Glutamatergic neuron (in vitro differentiated cells): ENCODE measurements around the gene MARK3. TPM values are rescaled to one million over a fixed set of nuclear protein-coding genes. Genes with fewer than 3 reads are reported as not detected.

ENCODE experiments used
- DNase-seq: peaks from one replicate; pipeline ENCODE4 v3.0.0; 2022
- H3K27ac Mint-ChIP-seq: one replicate; pipeline ENCODE4 v1.8.0; 2020; ENCODE audit warnings: mild to moderate bottlenecking, mixed read lengths, inconsistent platforms; ENCODE audit not compliant: unreplicated experiment
- H3K27me3 Mint-ChIP-seq: one replicate; pipeline ENCODE4 v1.8.0; 2020; ENCODE audit warnings: mild to moderate bottlenecking, moderate library complexity, mixed read lengths, inconsistent platforms; ENCODE audit not compliant: unreplicated experiment
- H3K36me3 Mint-ChIP-seq: one replicate; pipeline ENCODE4 v1.8.0; 2020; ENCODE audit warnings: mild to moderate bottlenecking, mixed read lengths, inconsistent platforms; ENCODE audit not compliant: unreplicated experiment
- H3K4me1 Mint-ChIP-seq: one replicate; pipeline ENCODE4 v1.8.0; 2020; ENCODE audit warnings: mild to moderate bottlenecking, low read depth, mixed read lengths, inconsistent platforms; ENCODE audit not compliant: unreplicated experiment
- H3K4me3 Mint-ChIP-seq: one replicate; pipeline ENCODE4 v1.8.0; 2020; ENCODE audit warnings: mild to moderate bottlenecking, mixed read lengths, inconsistent platforms; ENCODE audit not compliant: unreplicated experiment
- H3K9me3 Mint-ChIP-seq: one replicate; pipeline ENCODE4 v1.8.0; 2020; ENCODE audit warnings: mild to moderate bottlenecking, moderate library complexity, mixed read lengths, inconsistent platforms; ENCODE audit not compliant: unreplicated experiment
- total RNA-seq: library from RNA; stranded (reverse); fragmentation: NEBNext Ultra II Directional; extraction: Animal tissue kit (Norgen Biotek cat#: 25700); gene quantifications from one replicate; pipeline ENCODE4 v1.2.1, GENCODE V29; 2021; ENCODE audit not compliant: unreplicated experiment
- TF ChIP-seq, protein P1 (sequence below): fragments of 200-600 bp; sonication (generic); IDR thresholded peaks from one replicate; pipeline ENCODE4 v1.5.0; 2021; ENCODE audit not compliant: partially characterized antibody, unreplicated experiment

The MARK3 gene
- total RNA-seq, 1 donor from 2014 or later: 110 TPM

DNA sequence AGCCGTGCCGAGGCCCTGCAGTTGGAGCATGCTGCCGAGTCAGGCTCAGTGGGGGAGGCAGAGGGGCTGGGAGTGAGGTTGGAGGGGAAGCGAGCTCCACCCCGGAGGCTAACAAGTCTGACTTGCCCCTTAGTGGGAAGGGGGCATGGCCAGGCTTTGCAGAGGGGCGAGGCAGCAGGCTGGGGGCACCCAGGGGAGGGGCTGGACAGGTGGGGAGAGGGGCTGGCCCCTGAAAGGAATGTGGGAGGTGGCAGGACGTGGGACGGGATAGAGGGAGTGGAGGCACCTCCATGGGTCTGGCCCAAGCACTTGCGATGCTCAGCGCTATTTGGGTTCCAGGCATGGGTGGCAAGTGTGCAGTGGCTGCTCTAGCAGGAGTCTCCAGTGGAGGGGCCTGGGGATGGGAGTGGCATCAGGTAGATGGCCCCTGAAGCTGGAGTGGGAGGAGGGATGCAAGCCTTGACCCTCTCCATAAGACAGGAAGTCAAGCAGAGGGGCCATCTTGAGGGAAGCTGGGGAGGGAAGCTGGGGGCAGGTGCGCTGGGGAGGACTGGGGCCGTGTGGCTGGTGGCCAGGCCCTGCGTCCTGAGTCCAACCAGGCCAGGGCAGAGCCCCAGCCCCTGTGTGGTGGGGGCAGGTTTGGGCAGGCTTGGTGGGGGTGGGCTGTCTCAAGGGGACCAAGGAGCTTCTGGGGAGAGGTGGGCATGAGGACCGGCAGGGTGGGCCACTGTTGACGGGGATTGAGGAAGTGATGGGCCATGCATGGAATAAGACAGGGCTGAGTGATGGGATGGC lies 146.4 kb downstream of the MARK3 start:
- Mint-ChIP-seq H3K4me3 (no peak overlapping the region), H3K4me1 (peaks cover 12% of the 10 kb centered on the region), H3K36me3 (no peaks in the 10 kb centered on the region), H3K27ac (no peak overlapping the region), H3K27me3 (peaks cover 13% of the 10 kb centered on the region), H3K9me3 (peaks cover 4% of the 10 kb centered on the region)
- TF ChIP-seq, protein P1, sequence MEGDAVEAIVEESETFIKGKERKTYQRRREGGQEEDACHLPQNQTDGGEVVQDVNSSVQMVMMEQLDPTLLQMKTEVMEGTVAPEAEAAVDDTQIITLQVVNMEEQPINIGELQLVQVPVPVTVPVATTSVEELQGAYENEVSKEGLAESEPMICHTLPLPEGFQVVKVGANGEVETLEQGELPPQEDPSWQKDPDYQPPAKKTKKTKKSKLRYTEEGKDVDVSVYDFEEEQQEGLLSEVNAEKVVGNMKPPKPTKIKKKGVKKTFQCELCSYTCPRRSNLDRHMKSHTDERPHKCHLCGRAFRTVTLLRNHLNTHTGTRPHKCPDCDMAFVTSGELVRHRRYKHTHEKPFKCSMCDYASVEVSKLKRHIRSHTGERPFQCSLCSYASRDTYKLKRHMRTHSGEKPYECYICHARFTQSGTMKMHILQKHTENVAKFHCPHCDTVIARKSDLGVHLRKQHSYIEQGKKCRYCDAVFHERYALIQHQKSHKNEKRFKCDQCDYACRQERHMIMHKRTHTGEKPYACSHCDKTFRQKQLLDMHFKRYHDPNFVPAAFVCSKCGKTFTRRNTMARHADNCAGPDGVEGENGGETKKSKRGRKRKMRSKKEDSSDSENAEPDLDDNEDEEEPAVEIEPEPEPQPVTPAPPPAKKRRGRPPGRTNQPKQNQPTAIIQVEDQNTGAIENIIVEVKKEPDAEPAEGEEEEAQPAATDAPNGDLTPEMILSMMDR: no peak
- DNase-seq: no peak

DNA sequence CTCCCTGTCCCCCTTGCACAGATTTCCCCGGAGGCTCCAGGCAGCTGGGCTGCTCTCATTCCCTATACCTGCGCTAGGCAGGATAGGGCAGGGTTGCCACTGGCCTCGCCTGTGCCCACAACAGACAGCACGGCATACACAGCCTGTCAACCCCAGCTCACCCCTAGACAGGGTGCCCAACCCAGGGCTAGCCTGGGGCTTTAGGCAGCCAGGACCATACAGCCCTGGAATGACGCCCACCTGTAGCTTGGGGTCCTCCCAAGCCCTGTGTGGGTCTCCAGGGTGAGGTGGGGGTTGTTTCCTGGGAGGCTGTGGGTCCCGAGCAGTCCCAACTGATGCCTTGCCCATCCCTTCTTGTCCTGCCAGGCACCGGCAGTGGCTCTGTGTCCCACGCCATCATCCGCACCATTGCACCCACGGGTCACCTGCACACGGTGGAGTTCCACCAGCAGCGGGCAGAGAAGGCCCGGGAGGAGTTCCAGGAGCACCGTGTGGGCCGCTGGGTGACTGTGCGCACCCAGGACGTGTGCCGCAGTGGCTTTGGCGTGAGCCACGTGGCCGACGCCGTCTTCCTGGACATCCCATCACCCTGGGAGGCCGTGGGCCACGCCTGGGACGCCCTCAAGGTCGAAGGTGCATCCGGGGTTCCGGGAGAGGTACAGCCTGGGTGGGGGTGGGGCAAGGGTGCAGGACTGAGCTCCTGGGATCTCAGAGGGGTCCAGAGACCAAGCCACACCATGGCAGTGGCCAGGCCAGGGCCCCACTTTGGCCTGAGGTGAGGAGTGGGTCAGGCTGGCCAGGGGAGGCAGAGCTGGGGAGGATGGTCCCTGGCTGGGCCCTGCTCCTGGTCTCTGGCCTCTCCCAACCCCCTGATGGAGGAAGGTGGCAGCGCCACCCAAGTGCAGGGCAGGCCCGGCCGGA lies 147.3 kb downstream of the MARK3 start:
- H3K4me1 Mint-ChIP-seq: peaks cover 10% of the 10 kb centered on the region
- H3K27me3 Mint-ChIP-seq: peaks cover 10% of the 10 kb centered on the region
- H3K4me3 Mint-ChIP-seq: no peak overlapping the region
- H3K27ac Mint-ChIP-seq: no peak overlapping the region
- H3K9me3 Mint-ChIP-seq: peaks cover 4% of the 10 kb centered on the region
- no peak for DNase-seq
- TF ChIP-seq, protein P1: no peak
- no peaks in the 10 kb centered on the region for H3K36me3 Mint-ChIP-seq

DNA sequence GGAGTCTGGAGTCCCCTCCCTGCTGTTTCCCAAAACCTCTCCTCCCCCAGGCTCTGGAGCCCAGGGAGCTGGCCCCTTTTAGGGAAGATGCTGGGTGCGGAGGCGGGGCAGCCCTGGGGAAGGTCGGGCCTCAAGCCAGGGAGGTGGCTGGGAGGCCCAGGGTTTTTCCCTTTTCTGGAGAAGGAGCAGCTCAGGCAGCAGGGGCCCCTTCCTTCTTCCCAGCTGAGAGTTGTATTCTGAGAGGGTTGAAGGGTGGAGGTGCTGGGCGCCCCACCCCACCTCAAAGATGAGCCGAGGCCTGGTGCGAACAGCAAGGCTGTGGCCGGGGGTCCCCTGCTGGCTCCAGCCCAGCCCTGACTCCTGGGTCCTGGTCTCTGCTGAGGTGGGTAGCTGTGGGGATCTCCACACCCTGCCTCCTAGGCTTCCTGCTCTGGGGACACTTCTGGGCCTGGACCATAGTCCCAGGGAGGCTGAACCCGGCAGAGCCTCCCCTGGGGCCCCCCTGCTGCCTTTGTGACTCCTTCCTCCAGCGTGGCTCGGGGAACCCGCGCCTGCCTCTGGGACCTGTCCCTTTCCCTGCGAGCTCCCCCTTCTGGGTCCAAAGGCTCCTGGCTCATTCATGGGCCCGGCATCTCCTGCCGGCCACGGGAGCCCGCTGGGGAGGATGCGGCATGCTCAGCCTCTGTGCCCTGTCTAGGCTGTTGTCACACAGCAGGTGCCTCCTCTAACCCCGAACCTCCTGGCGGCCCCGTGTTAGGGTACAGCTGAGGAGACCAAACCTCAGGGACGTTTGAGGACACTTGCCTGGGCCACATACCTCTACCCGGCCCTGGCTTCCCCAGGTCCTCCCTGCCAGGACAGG lies 148.2 kb downstream of the MARK3 start:
- peaks cover 4% of the 10 kb centered on the region for H3K9me3 Mint-ChIP-seq
- no peak for DNase-seq
- H3K27ac Mint-ChIP-seq: no peak overlapping the region
- H3K27me3 Mint-ChIP-seq: peaks cover 9% of the 10 kb centered on the region
- TF ChIP-seq, protein P1: no peak
- H3K36me3 Mint-ChIP-seq: no peaks in the 10 kb centered on the region
- peaks cover 5% of the 10 kb centered on the region for H3K4me1 Mint-ChIP-seq
- H3K4me3 Mint-ChIP-seq: no peak overlapping the region

DNA sequence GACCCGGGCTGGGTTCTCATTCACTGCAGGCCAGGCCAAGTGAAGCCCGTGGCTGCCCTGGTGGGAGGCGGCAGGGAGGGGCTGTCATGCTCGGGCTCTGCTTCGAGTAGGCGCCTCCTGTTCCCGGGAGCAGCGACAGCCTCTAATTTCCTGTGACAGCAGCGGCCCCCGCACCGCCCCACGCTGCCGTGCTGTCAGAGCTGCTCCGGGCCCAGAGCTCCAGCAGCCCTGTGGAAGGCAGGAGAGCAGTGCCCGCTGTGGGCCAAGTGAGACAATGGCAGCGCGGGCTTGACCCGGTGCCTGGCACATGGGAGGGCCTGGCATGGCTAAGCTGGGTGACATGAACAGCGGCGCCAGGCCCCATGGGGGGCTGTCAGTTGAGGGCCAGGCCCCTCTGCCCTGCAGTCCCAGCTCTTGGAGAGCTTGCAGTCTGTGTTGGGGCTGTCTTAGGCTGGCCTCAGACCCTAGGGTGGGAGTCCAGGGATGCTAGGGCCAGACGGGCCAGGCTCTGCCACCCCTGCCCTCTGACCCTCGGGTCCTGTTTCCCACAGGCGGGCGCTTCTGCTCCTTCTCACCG lies 148.9 kb downstream of the MARK3 start:
- Mint-ChIP-seq H3K36me3 (no peaks in the 10 kb centered on the region), H3K27me3 (peaks cover 7% of the 10 kb centered on the region), H3K4me1 (peaks cover 4% of the 10 kb centered on the region), H3K4me3 (no peak overlapping the region), H3K27ac (no peak overlapping the region), H3K9me3 (peaks cover 1% of the 10 kb centered on the region)
- TF ChIP-seq, protein P1: no peak
- DNase-seq: no peak
